Epithelial cell of proximal tubule (primary cell): ENCODE measurements around the gene C19orf38. TPM values are rescaled to one million over a fixed set of nuclear protein-coding genes. Genes with fewer than 3 reads are reported as not detected.

Experiments
- DNase-seq: peaks from one replicate; pipeline ENCODE4 v3.0.0-alpha.2; 2011; ENCODE audit warnings: low read depth
- H3K4me3 ChIP-seq: 2 replicates; pipeline ENCODE4 v1.5.1; 2011; ENCODE audit warnings: low read depth, mild to moderate bottlenecking, low read length
- CTCF ChIP-seq: conservative IDR thresholded peaks from 2 replicates; pipeline ENCODE4 v1.5.1; 2012; ENCODE audit warnings: low read depth, mild to moderate bottlenecking, low read length
- total RNA-seq: library from RNA; depleted of rRNA; stranded (reverse); fragments of >200 nt; gene quantifications from 2 replicates; pipeline ENCODE4 v1.2.3, GENCODE V29; 2015

Gene C19orf38
- total RNA-seq, 1 donor from 2014 or later = not detected

- TF ChIP-seq CTCF = no peak
- H3K4me3 ChIP-seq = no peak overlapping the region
- DNase-seq = no peak
Observed at GRCh38 chr19:10881403-10882107, 33.3 kb downstream of the C19orf38 start.

- no peak for TF ChIP-seq CTCF
- H3K4me3 ChIP-seq = no peak overlapping the region
Observed at GRCh38 chr19:10882108-10882457, 33.9 kb downstream of the C19orf38 start.

GRCh38 chr19:10884274-10884673 lies 36.1 kb downstream of the C19orf38 start:
- no peak overlapping the region for H3K4me3 ChIP-seq
- no peak for DNase-seq
- no peak for TF ChIP-seq CTCF

More at GRCh38 chr19:10882108-10882457, 33.9 kb downstream of the C19orf38 start:
- no peak for DNase-seq

- DNase-seq = no peak
- no peak for TF ChIP-seq CTCF
Observed at GRCh38 chr19:10885201-10886169, 37.3 kb downstream of the C19orf38 start.

GRCh38 chr19:10887616-10888367 lies 39.6 kb downstream of the C19orf38 start:
- TF ChIP-seq CTCF = no peak

More at GRCh38 chr19:10885201-10886169, 37.3 kb downstream of the C19orf38 start:
- H3K4me3 ChIP-seq = no peak overlapping the region

GRCh38 chr19:10888421-10888866 lies 40.2 kb downstream of the C19orf38 start:
- TF ChIP-seq CTCF = no peak
- DNase-seq = no peak
- H3K4me3 ChIP-seq = no peak overlapping the region

More at GRCh38 chr19:10887616-10888367, 39.6 kb downstream of the C19orf38 start:
- no peak for DNase-seq
- H3K4me3 ChIP-seq = no peak overlapping the region
